Coronary artery (tissue), 2 donors: ENCODE results near the gene CDRT15L2.
A peak's percentile ranks its signal among the peaks of the same experiment; 100 is the strongest.
"Not testable (repeated sequence)": the region's sequence is repeated elsewhere in the genome, so short reads cannot be mapped to it uniquely, and the experiment has no call there.

ENCODE experiments used
- DNase-seq: peaks from one replicate; pipeline ENCODE4 v3.0.0-alpha.2; 2017; ENCODE audit warnings: low spot score
- H3K27ac ChIP-seq, 2 donors: fragments of 200-600 bp; sonication (generic); one replicate each; pipeline ENCODE4 v1.5.1; 2016 to 2019
- H3K4me3 ChIP-seq: fragments of 200-600 bp; sonication (generic); 2 replicates; pipeline ENCODE4 v1.5.1; 2016; ENCODE audit warnings: mild to moderate bottlenecking, moderate library complexity
- CTCF ChIP-seq: fragments of 200-600 bp; sonication (generic); IDR thresholded peaks from one replicate; pipeline ENCODE4 v1.5.1; 2019; ENCODE audit warnings: antibody characterized with exemption

The CDRT15L2 gene

DNA sequence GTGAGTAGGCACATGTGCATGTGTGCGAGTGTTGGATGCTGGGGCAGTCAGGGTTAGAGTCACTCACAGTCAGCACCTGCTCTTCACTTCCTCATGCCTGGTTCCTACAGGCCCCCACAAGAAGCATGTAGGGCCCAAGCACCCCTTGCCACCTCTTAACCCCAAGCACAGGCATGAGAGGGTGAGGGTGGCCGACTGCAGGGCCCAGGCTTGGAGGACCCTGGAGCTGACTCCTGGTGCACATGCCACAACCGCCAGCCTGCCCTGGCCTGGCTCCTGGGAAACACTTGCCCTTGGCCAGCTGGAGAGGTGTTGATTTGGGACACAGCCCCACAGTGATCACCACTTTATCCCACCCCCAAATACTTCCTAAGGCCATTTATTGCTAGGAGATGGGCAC, 16.9 kb upstream of the CDRT15L2 start:
- H3K27ac ChIP-seq: no peak overlapping the region
- DNase-seq: no peak
- no peak for TF ChIP-seq CTCF
- H3K4me3 ChIP-seq: no peak overlapping the region

DNA sequence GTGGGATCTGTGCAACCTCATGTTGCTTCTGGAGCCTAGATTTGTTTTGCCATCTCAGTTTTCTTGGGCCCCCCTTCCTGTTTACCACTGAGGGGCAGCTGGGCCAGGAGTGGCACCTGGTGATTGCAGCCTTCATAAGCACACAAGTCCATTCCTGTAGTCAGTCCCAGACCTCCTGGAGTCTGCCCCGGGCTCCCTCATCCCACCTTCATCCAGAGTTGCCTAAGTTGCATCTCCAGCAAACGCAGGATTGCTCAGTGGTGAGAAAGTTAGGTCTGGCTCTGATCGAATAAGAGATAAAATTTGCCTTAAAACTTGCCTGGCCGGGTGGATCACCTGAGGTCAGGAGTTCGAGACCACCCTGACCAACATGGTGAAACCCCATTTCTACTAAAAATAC, 14.3 kb upstream of the CDRT15L2 start:
- DNase-seq, H3K4me3 ChIP-seq, H3K27ac ChIP-seq: not testable (repeated sequence)

DNA sequence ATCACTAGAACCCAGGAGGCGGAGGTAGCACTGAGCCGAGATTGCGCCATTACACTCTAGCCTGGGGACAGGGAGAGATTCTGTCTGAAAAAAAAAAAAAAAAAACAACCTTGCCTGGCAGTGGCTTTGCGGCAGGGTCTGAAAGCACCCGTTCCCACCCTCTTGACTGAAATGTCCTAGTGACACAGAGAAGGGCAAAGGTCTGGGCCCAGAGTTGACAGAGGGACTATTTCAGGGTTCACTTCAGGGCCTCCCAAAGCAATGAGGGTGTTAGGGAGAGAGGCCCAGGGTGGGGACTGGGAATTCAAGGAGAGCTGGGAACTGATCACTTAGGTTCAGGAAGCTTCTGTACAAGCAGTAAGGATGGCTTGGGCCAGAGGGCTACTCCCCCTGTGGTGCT, 13.8 kb upstream of the CDRT15L2 start:
- H3K27ac ChIP-seq: no peak overlapping the region
- no peak overlapping the region for H3K4me3 ChIP-seq
- no peak for DNase-seq
- TF ChIP-seq CTCF: no peak

GRCh38 chr17:20566736-20567135, 12.8 kb upstream of the CDRT15L2 start:
- H3K27ac ChIP-seq, DNase-seq, H3K4me3 ChIP-seq: not testable (repeated sequence)

DNA sequence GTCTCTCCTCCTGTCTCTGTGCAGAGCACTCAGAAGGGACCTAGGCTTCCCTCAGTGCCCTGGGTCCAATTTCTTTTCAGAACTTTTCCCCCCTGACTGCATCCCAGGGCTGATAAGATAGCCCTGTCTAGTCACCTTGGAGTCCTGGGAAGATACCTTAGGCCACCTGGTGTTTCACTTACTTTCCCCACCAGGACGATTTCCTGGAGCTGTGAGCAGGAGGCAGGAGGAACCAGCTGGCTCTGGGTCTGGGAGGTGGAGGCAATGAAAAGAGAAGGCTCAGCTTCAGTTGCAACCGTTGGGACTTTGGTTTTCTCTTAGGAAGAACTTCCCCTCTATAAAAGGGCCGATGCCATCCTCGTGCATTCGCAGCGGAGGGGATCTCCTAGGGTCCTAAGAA, 12.1 kb upstream of the CDRT15L2 start:
- H3K27ac ChIP-seq, H3K4me3 ChIP-seq: not testable (repeated sequence)
- peak; percentile 61 for DNase-seq

GRCh38 chr17:20568604-20569003, 10.9 kb upstream of the CDRT15L2 start:
- peak; percentile 59 for DNase-seq
- not testable (repeated sequence) for H3K4me3 ChIP-seq, H3K27ac ChIP-seq

DNA sequence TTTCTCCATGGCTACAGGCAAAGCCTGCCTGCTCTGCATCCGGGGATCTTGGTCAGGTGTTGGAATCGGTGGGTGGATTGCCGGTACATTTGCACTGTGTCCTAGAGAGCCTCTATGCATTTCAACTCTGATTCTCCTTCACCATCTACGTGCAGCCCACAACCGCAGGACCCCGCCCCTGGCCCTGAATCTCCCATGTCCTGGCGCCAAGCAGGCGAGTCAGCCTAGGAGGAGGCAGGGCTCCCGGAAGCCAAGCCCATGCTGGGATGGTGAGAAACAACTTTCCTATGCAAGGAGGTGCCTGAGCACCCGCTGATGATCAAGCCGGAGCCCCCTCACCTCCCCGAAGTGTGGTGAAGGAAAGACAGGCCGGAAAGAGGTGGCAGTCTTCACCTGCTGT, 7.9 kb upstream of the CDRT15L2 start:
- DNase-seq, H3K4me3 ChIP-seq: not testable (repeated sequence)

DNA sequence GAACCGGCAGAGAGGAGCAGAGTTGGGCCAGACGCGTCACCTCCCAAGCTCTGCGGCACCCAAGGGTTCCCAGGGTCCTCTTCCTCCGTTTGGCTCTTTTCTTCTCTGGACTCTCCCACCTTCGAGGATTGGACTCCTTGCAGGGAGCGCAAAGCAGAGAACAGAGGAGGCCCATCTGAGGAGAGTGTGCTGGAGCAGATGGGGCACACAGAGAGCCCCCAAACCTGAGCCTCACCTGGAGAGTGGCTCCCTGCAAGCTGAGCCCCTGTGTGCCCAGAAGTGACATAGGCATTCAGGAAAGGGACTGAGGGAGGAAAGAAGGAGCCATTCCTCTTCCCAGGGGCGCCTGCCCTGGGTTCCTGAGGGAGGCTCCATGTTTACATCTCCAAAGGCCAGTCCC, 6.3 kb upstream of the CDRT15L2 start:
- DNase-seq: peak; percentile 14
- H3K27ac ChIP-seq, H3K4me3 ChIP-seq: not testable (repeated sequence)

More for the DNA sequence above, 7.9 kb upstream of the CDRT15L2 start:
- not testable (repeated sequence) for H3K27ac ChIP-seq

- not testable (repeated sequence) for DNase-seq, H3K4me3 ChIP-seq, H3K27ac ChIP-seq
These were observed 4.5 kb upstream of the CDRT15L2 start for GRCh38 chr17:20575071-20575470.

- DNase-seq, H3K27ac ChIP-seq, H3K4me3 ChIP-seq: not testable (repeated sequence)
These were observed 4.5 kb downstream of the CDRT15L2 start for GRCh38 chr17:20583891-20584577.

GRCh38 chr17:20588744-20589453, 9.4 kb downstream of the CDRT15L2 start:
- peak overlapping the region; percentile 36 for H3K4me3 ChIP-seq
- not testable (repeated sequence) for H3K27ac ChIP-seq
- peak; percentile 50 for DNase-seq

DNA sequence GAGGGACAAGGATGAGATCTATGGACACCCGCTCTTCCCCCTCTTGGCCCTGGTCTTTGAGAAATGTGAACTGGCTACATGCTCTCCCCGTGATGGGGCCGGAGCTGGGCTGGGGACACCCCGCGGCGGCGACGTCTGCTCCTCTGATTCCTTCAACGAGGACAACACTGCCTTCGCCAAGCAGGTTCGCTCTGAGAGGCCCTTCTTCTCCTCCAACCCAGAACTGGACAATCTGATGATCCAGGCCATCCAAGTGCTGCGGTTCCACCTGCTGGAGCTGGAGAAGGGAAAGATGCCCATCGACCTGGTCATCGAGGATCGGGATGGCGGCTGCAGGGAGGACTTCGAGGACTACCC, 9.9 kb downstream of the CDRT15L2 start:
- not testable (repeated sequence) for H3K27ac ChIP-seq
- peak; percentile 14 for DNase-seq
- peak overlapping the region; percentile 36 for H3K4me3 ChIP-seq

- not testable (repeated sequence) for DNase-seq, H3K4me3 ChIP-seq, H3K27ac ChIP-seq
These were observed 11.5 kb downstream of the CDRT15L2 start for GRCh38 chr17:20591040-20591439.

DNA sequence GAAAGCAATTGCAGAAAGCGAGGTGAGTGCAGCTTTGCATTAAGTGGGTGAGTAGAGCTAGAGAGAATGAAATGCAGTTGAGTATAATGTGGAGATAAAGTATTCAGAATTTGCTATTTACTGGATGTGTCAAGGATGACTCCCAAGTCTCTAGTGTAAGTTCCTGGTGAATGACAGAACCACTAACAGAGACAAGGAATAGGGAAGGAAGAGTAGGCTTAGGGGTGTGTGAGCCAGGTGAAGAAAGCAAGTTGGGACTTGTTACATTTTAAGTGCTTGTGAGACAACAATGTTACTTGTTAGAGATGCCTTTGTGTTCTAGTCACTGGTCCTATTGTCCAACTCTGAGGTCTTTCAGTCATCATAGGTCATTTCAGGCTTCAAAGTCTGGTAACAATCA, 26.0 kb downstream of the CDRT15L2 start:
- not testable (repeated sequence) for DNase-seq, H3K4me3 ChIP-seq, H3K27ac ChIP-seq

GRCh38 chr17:20609490-20609889, 30.0 kb downstream of the CDRT15L2 start:
- DNase-seq, H3K4me3 ChIP-seq, H3K27ac ChIP-seq: not testable (repeated sequence)
